GM18507 (cell line): ENCODE results near the gene ACTG1.

Source experiments
- DNase-seq: peaks from one replicate; pipeline ENCODE4 v3.0.0; 2011; ENCODE audit warnings: low read depth; ENCODE audit not compliant: insufficient read length; ENCODE audit errors: extremely low spot score
- FAIRE-seq: peaks from 2 replicates; lab custom pipeline; 2011; peaks lifted over from hg19 to GRCh38; lab: Jason Lieb, UNC

ACTG1 gene

GRCh38 chr17:81471818-81472456 lies 40.7 kb downstream of the ACTG1 start:
- FAIRE-seq (no peak), DNase-seq (no peak)

GRCh38 chr17:81470944-81471817 lies 41.4 kb downstream of the ACTG1 start:
- DNase-seq (no peak), FAIRE-seq (no peak)

GRCh38 chr17:81470270-81470943 lies 42.2 kb downstream of the ACTG1 start:
- FAIRE-seq, result no peak
- no peak for DNase-seq

- no peak for DNase-seq
- FAIRE-seq, result no peak
These were observed 43.3 kb downstream of the ACTG1 start for GRCh38 chr17:81469266-81469665.

- DNase-seq, result no peak
- no peak for FAIRE-seq
These were observed 43.9 kb downstream of the ACTG1 start for GRCh38 chr17:81468770-81469121.

- no peak for DNase-seq
- FAIRE-seq, result no peak
These were observed 44.4 kb downstream of the ACTG1 start for GRCh38 chr17:81468111-81468769.

GRCh38 chr17:81466564-81467472 lies 45.8 kb downstream of the ACTG1 start:
- no peak for DNase-seq
- no peak for FAIRE-seq

- no peak for FAIRE-seq
- no peak for DNase-seq
These were observed 46.7 kb downstream of the ACTG1 start for GRCh38 chr17:81465910-81466309.

GRCh38 chr17:81464586-81464985 lies 48.0 kb downstream of the ACTG1 start:
- DNase-seq (no peak), FAIRE-seq (no peak)

- DNase-seq (no peak), FAIRE-seq (no peak)
These were observed 49.1 kb downstream of the ACTG1 start for GRCh38 chr17:81463506-81463905.

GRCh38 chr17:81462506-81463125 lies 50.0 kb downstream of the ACTG1 start:
- DNase-seq (no peak), FAIRE-seq (no peak)

GRCh38 chr17:81461607-81462500 lies 50.7 kb downstream of the ACTG1 start:
- DNase-seq, result no peak
- FAIRE-seq, result no peak

- DNase-seq (no peak), FAIRE-seq (no peak)
These were observed 51.6 kb downstream of the ACTG1 start for GRCh38 chr17:81460856-81461460.
